ENCODE data around the gene LASP1NB. TPM values are rescaled to one million over a fixed set of nuclear protein-coding genes. Genes with fewer than 3 reads are reported as not detected.

Gene LASP1NB

DNA sequence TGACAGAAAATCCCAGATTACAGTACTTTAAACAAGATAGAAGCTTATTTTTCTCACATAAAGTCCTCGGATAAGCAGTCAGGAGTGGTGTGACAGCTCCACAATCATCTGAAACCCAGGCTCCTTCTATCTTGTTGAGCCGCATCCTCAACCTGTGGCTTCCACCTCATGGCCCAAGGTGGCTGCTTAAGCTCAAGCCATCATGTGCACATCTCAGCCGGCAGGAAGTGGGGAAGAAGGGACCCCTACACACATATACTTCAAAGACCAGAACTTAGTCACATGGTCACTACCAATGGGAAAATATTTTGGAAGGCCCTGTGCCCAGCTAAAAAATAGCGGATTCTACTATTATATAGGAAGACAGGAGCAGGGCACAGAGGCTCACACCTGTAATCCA, 52.8 kb downstream of the LASP1NB start:
- intact Hi-C loops (cut with micrococcal nuclease; ENCODE audit: unreplicated experiment), result no loop called here
- DNase-seq (ENCODE audit: low spot score), result no peak
- H3K9me3 ChIP-seq (ENCODE audit: low read length), result no peaks in the 10 kb centered on the region
- H2AFZ ChIP-seq (ENCODE audit: low read length), result no peak overlapping the region
- no peak overlapping the region for H3K4me2 ChIP-seq (ENCODE audit: low read length)
- H4K20me1 ChIP-seq (ENCODE audit: insufficient read depth, low read length), result no peaks in the 10 kb centered on the region
- no peaks in the 10 kb centered on the region for H3K9me2 ChIP-seq (ENCODE audit: insufficient read depth, low read length)
- no TSS peak for BruUV-seq (replicated peaks)
- POLR2A ChIA-PET, result interaction anchor here (0.5 kb wide), 1 partner anchor 107 kb away, joined by 3 read pairs; no protein-coding TSS in a partner anchor
- H3K4me1 ChIP-seq (ENCODE audit: insufficient read depth, low read length, poor library complexity, severe bottlenecking), result peaks cover 4% of the 10 kb centered on the region
- CTCF ChIA-PET (ENCODE audit: unreplicated experiment), result no interaction called here
- no peak overlapping the region for H3K27ac ChIP-seq (ENCODE audit: low read depth, low read length, poor library complexity, severe bottlenecking)
- H3K79me2 ChIP-seq (ENCODE audit: insufficient read depth, low read depth, low read length), result no peaks in the 10 kb centered on the region
- TF ChIP-seq, protein P1, sequence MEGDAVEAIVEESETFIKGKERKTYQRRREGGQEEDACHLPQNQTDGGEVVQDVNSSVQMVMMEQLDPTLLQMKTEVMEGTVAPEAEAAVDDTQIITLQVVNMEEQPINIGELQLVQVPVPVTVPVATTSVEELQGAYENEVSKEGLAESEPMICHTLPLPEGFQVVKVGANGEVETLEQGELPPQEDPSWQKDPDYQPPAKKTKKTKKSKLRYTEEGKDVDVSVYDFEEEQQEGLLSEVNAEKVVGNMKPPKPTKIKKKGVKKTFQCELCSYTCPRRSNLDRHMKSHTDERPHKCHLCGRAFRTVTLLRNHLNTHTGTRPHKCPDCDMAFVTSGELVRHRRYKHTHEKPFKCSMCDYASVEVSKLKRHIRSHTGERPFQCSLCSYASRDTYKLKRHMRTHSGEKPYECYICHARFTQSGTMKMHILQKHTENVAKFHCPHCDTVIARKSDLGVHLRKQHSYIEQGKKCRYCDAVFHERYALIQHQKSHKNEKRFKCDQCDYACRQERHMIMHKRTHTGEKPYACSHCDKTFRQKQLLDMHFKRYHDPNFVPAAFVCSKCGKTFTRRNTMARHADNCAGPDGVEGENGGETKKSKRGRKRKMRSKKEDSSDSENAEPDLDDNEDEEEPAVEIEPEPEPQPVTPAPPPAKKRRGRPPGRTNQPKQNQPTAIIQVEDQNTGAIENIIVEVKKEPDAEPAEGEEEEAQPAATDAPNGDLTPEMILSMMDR (conservative IDR thresholded peaks at IDR 0.05; ENCODE audit: low read length), result no peak
- no peak for TF ChIP-seq EZH2phosphoT487 (IDR thresholded peaks at IDR 0.05; ENCODE audit: borderline replicate concordance, low read depth, low read length)
- no peaks in the 10 kb centered on the region for H3K36me3 ChIP-seq (ENCODE audit: insufficient read depth, low read length)
- H3K4me3 ChIP-seq (ENCODE audit: low read depth, low read length, poor library complexity, severe bottlenecking), result no peak overlapping the region

Small RNAs within 50 kb of the gene (microRNA-seq; reads per million reads assigned to microRNA genes)
- 5.3 reads per million for gene MIR6779 (ENCODE audit: borderline replicate concordance)

Small RNAs within 50 kb of the gene (small RNA-seq; reads per million reads assigned to genes)
- not detected for gene MIR6779

Other genes starting within 250 kb of the LASP1NB start
- 81.7 and 94.9 TPM in 2 replicates for gene MLLT6, start 220.3 kb upstream of the LASP1NB start, total RNA-seq (2014; rRNA removed; shearing (Covaris generic))
- gene MLLT6, start 220.3 kb upstream of the LASP1NB start, total RNA-seq (2022), result 174 and 175 TPM in 2 replicates
- 11.4 and 13.4 TPM in 2 replicates for gene CISD3, start 195.3 kb upstream of the LASP1NB start, total RNA-seq (2014; rRNA removed; shearing (Covaris generic))
- 24.9 and 25.1 TPM in 2 replicates for gene CISD3, start 195.3 kb upstream of the LASP1NB start, total RNA-seq (2022)
- gene PCGF2, start 177.3 kb upstream of the LASP1NB start, total RNA-seq (2014; rRNA removed; shearing (Covaris generic)), result 8.9 and 12.8 TPM in 2 replicates
- 40.0 and 47.3 TPM in 2 replicates for gene PCGF2, start 177.3 kb upstream of the LASP1NB start, total RNA-seq (2022)
- gene PSMB3, start 172.9 kb upstream of the LASP1NB start, total RNA-seq (2014; rRNA removed; shearing (Covaris generic)), result 290 and 348 TPM in 2 replicates
- 231 and 246 TPM in 2 replicates for gene PSMB3, start 172.9 kb upstream of the LASP1NB start, total RNA-seq (2022)
- 23.6 and 33.0 TPM in 2 replicates for gene PIP4K2B, start 126.1 kb upstream of the LASP1NB start, total RNA-seq (2014; rRNA removed; shearing (Covaris generic))
- gene PIP4K2B, start 126.1 kb upstream of the LASP1NB start, total RNA-seq (2022), result 37.8 and 38.6 TPM in 2 replicates
- 22.2 and 25.4 TPM in 2 replicates for gene CWC25, start 100.3 kb upstream of the LASP1NB start, total RNA-seq (2014; rRNA removed; shearing (Covaris generic))
- gene CWC25, start 100.3 kb upstream of the LASP1NB start, total RNA-seq (2022), result 26.8 and 30.8 TPM in 2 replicates
- gene RPL23, start 71.9 kb upstream of the LASP1NB start, total RNA-seq (2014; rRNA removed; shearing (Covaris generic)), result 1,289 and 1,881 TPM in 2 replicates
- 1,611 and 1,766 TPM in 2 replicates for gene RPL23, start 71.9 kb upstream of the LASP1NB start, total RNA-seq (2022)
- gene LASP1, start 55.6 kb upstream of the LASP1NB start, total RNA-seq (2014; rRNA removed; shearing (Covaris generic)), result 44.3 and 48.6 TPM in 2 replicates
- gene LASP1, start 55.6 kb upstream of the LASP1NB start, total RNA-seq (2022), result 101 and 110 TPM in 2 replicates
- not detected in 2 replicates for gene FBXO47, start 41.8 kb downstream of the LASP1NB start, total RNA-seq (2014; rRNA removed; shearing (Covaris generic))
- gene FBXO47, start 41.8 kb downstream of the LASP1NB start, total RNA-seq (2022), result 0.13 and 0.15 TPM in 2 replicates
- 0.13 and 0.41 TPM in 2 replicates for gene PLXDC1, start 226.0 kb downstream of the LASP1NB start, total RNA-seq (2014; rRNA removed; shearing (Covaris generic))
- gene PLXDC1, start 226.0 kb downstream of the LASP1NB start, total RNA-seq (2022), result 0.67 TPM in 1 of 2 replicates, not detected in the other
- gene ARL5C, start 240.5 kb downstream of the LASP1NB start, total RNA-seq (2014; rRNA removed; shearing (Covaris generic)), result 0.16 and 2.4 TPM in 2 replicates
- gene ARL5C, start 240.5 kb downstream of the LASP1NB start, total RNA-seq (2022), result 0.65 and 0.68 TPM in 2 replicates